Vagina (tissue), 2 donors: ENCODE measurements around the gene CACNA1C. TPM values are rescaled to one million over a fixed set of nuclear protein-coding genes. Genes with fewer than 3 reads are reported as not detected.
A peak's percentile ranks its signal among the peaks of the same experiment; 100 is the strongest.

Experiments used
- DNase-seq, 2 donors: peaks; one replicate each; pipeline ENCODE4 v3.0.0-alpha.2; 2017; ENCODE audit errors: extremely low spot score in 2 of 2
- H3K27ac ChIP-seq: fragments of 200-600 bp; sonication (generic); one replicate; pipeline ENCODE4 v1.5.1; 2019
- H3K27me3 ChIP-seq: fragments of 200-600 bp; sonication (generic); one replicate; pipeline ENCODE4 v1.5.1; 2019
- H3K36me3 ChIP-seq, 2 donors: fragments of 200-600 bp; sonication (generic); one replicate each; pipeline ENCODE4 v1.5.1; 2017 to 2019
- H3K4me1 ChIP-seq: fragments of 200-600 bp; sonication (generic); one replicate; pipeline ENCODE4 v1.5.1; 2019
- H3K4me3 ChIP-seq, 2 donors: fragments of 200-600 bp; sonication (generic); 1 replicate in 1 of 2; 2 replicates in 1 of 2; pipeline ENCODE4 v1.5.1; 2016 to 2019
- H3K9me3 ChIP-seq: fragments of 200-600 bp; sonication (generic); one replicate; pipeline ENCODE4 v1.5.1; 2019
- CTCF ChIP-seq, 3 experiments: fragments of 450-650 bp in 2 of 3; fragments of 200-600 bp in 1 of 3; sonication (generic) in 1 of 3; IDR thresholded peaks; one replicate each; pipeline ENCODE4 v1.5.1; 2017 to 2019; ENCODE audit warnings: antibody characterized with exemption in 3 of 3, mild to moderate bottlenecking in 2 of 3, moderate library complexity in 2 of 3
- POLR2A ChIP-seq, 2 donors: fragments of 450-650 bp; IDR thresholded peaks; one replicate each; pipeline ENCODE4 v1.6.1; 2017; ENCODE audit warnings: antibody characterized with exemption in 2 of 2, mild to moderate bottlenecking in 2 of 2, moderate library complexity in 2 of 2
- POLR2AphosphoS5 ChIP-seq, 2 donors: sonication (generic); formaldehyde crosslinking; IDR thresholded peaks; one replicate each; pipeline ENCODE4 v1.9.0; 2017; ENCODE audit warnings: antibody characterized with exemption in 2 of 2, mild to moderate bottlenecking in 2 of 2, low read depth in 1 of 2; ENCODE audit not compliant: insufficient read depth in 1 of 2
- intact Hi-C: fragments of 100-400 bp; cut with DNase I; formaldehyde crosslinking; loops from one replicate; pipeline ENCODE4 v1.15.1; 2023
- total RNA-seq: library from RNA; depleted of rRNA; stranded (reverse); fragments of >200 nt; gene quantifications from one replicate; pipeline ENCODE4 v1.2.3, GENCODE V29; 2016

CACNA1C gene
- total RNA-seq, 1 donor from 2014 or later = 9.8 TPM

- Histone ChIP-seq H3K27me3 (no peaks in the 10 kb centered on the region), H3K36me3 (no peaks in the 10 kb centered on the region), H3K9me3 (no peaks in the 10 kb centered on the region), H3K27ac (no peak overlapping the region), H3K4me1 (peaks cover 20% of the 10 kb centered on the region), H3K4me3 (no peak overlapping the region)
- no peak for DNase-seq
- TF ChIP-seq CTCF (IDR thresholded peaks at IDR 0.05) = no peak
- TF ChIP-seq POLR2A (IDR thresholded peaks at IDR 0.05) = no peak
- no peak for TF ChIP-seq POLR2AphosphoS5 (IDR thresholded peaks at IDR 0.05; ENCODE audit: insufficient read depth in 1 of 2, low read depth in 1 of 2)
- intact Hi-C loops = no loop called here
Measured at GRCh38 chr12:2636741-2637340, 584.1 kb downstream of the CACNA1C start.

GRCh38 chr12:2637371-2637770 lies 584.6 kb downstream of the CACNA1C start:
- Histone ChIP-seq H3K4me3 (no peak overlapping the region), H3K27ac (no peak overlapping the region), H3K36me3 (no peaks in the 10 kb centered on the region), H3K9me3 (no peaks in the 10 kb centered on the region), H3K4me1 (peaks cover 20% of the 10 kb centered on the region), H3K27me3 (no peaks in the 10 kb centered on the region)
- DNase-seq = no peak
- no peak for TF ChIP-seq POLR2AphosphoS5 (IDR thresholded peaks at IDR 0.05; ENCODE audit: insufficient read depth in 1 of 2, low read depth in 1 of 2)
- intact Hi-C loops = no loop called here

GRCh38 chr12:2638273-2639019 lies 585.7 kb downstream of the CACNA1C start:
- intact Hi-C loops = no loop called here
- H3K4me1 ChIP-seq = peaks cover 20% of the 10 kb centered on the region
- H3K36me3 ChIP-seq = no peaks in the 10 kb centered on the region
- DNase-seq = no peak
- H3K27ac ChIP-seq = no peak overlapping the region
- H3K9me3 ChIP-seq = no peaks in the 10 kb centered on the region
- no peak for TF ChIP-seq CTCF (IDR thresholded peaks at IDR 0.05)
- TF ChIP-seq POLR2AphosphoS5 (IDR thresholded peaks at IDR 0.05; ENCODE audit: insufficient read depth in 1 of 2, low read depth in 1 of 2) = no peak
- TF ChIP-seq POLR2A (IDR thresholded peaks at IDR 0.05) = no peak
- no peaks in the 10 kb centered on the region for H3K27me3 ChIP-seq
- H3K4me3 ChIP-seq = no peak overlapping the region

- DNase-seq = no peak
- Histone ChIP-seq H3K4me3 (no peak overlapping the region), H3K9me3 (no peaks in the 10 kb centered on the region), H3K36me3 (no peaks in the 10 kb centered on the region), H3K27me3 (no peaks in the 10 kb centered on the region), H3K4me1 (peaks cover 20% of the 10 kb centered on the region), H3K27ac (no peak overlapping the region)
- intact Hi-C loops = no loop called here
- no peak for TF ChIP-seq POLR2A (IDR thresholded peaks at IDR 0.05)
- no peak for TF ChIP-seq CTCF (IDR thresholded peaks at IDR 0.05)
- no peak for TF ChIP-seq POLR2AphosphoS5 (IDR thresholded peaks at IDR 0.05; ENCODE audit: insufficient read depth in 1 of 2, low read depth in 1 of 2)
Measured at GRCh38 chr12:2639020-2639298, 586.2 kb downstream of the CACNA1C start.

- Histone ChIP-seq H3K27ac (peak overlapping the region; percentile 79), H3K4me1 (peaks cover 20% of the 10 kb centered on the region), H3K9me3 (no peaks in the 10 kb centered on the region), H3K27me3 (no peaks in the 10 kb centered on the region), H3K4me3 (no peak overlapping the region), H3K36me3 (no peaks in the 10 kb centered on the region)
- no peak for TF ChIP-seq POLR2A (IDR thresholded peaks at IDR 0.05)
- no peak for TF ChIP-seq POLR2AphosphoS5 (IDR thresholded peaks at IDR 0.05; ENCODE audit: insufficient read depth in 1 of 2, low read depth in 1 of 2)
- TF ChIP-seq CTCF (IDR thresholded peaks at IDR 0.05) = no peak
- intact Hi-C loops = no loop called here
- no peak for DNase-seq
Measured at GRCh38 chr12:2640281-2640680, 587.5 kb downstream of the CACNA1C start.
